ENCODE data around the gene PGBD2. TPM values are rescaled to one million over a fixed set of nuclear protein-coding genes. Genes with fewer than 3 reads are reported as not detected.
A peak's percentile ranks its signal among the peaks of the same experiment; 100 is the strongest.

PGBD2 gene
- total and polyA plus RNA-seq, 9 of the 15 experiments (the other 6 are each of a cell fraction or from before 2014, with no cell fraction given): 11.9 to 21.8 (median 14.7) TPM

GRCh38 chr1:248873993-248874533, 32.0 kb upstream of the PGBD2 start (continued):
- TF ChIP-seq, protein P1, sequence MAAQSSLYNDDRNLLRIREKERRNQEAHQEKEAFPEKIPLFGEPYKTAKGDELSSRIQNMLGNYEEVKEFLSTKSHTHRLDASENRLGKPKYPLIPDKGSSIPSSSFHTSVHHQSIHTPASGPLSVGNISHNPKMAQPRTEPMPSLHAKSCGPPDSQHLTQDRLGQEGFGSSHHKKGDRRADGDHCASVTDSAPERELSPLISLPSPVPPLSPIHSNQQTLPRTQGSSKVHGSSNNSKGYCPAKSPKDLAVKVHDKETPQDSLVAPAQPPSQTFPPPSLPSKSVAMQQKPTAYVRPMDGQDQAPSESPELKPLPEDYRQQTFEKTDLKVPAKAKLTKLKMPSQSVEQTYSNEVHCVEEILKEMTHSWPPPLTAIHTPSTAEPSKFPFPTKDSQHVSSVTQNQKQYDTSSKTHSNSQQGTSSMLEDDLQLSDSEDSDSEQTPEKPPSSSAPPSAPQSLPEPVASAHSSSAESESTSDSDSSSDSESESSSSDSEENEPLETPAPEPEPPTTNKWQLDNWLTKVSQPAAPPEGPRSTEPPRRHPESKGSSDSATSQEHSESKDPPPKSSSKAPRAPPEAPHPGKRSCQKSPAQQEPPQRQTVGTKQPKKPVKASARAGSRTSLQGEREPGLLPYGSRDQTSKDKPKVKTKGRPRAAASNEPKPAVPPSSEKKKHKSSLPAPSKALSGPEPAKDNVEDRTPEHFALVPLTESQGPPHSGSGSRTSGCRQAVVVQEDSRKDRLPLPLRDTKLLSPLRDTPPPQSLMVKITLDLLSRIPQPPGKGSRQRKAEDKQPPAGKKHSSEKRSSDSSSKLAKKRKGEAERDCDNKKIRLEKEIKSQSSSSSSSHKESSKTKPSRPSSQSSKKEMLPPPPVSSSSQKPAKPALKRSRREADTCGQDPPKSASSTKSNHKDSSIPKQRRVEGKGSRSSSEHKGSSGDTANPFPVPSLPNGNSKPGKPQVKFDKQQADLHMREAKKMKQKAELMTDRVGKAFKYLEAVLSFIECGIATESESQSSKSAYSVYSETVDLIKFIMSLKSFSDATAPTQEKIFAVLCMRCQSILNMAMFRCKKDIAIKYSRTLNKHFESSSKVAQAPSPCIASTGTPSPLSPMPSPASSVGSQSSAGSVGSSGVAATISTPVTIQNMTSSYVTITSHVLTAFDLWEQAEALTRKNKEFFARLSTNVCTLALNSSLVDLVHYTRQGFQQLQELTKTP (IDR thresholded peaks at IDR 0.05; ENCODE audit: low read depth in 1 of 2, partially characterized antibody in 2 of 2): peak in 1 of 2 experiments; percentile 70
- no peak for TF ChIP-seq MYBL2 (IDR thresholded peaks at IDR 0.05; ENCODE audit: low read depth)
- TF ChIP-seq MYBL2 (CRISPR knock-in tag; IDR thresholded peaks at IDR 0.05; ENCODE audit: borderline replicate concordance): no peak
- no peak for TF ChIP-seq ZNF57 (CRISPR knock-in tag; IDR thresholded peaks at IDR 0.05)
- TF ChIP-seq MBD2 (IDR thresholded peaks at IDR 0.05; ENCODE audit: borderline replicate concordance, low read depth): no peak
- no peak for TF ChIP-seq YBX1 (IDR thresholded peaks at IDR 0.05)
- no peak for TF ChIP-seq GTF2A2 (tag; IDR thresholded peaks at IDR 0.05)
- TF ChIP-seq CBFA2T2 (conservative IDR thresholded peaks at IDR 0.05): no peak; the same call in 1 of the 2 replicates
- no peak for TF ChIP-seq HDAC6 (IDR thresholded peaks at IDR 0.05; ENCODE audit: low read depth, low read length)
- no peak for TF ChIP-seq ZNF174 (CRISPR knock-in tag; IDR thresholded peaks at IDR 0.05)
- TF ChIP-seq ZNF436 (CRISPR knock-in tag; IDR thresholded peaks at IDR 0.05): no peak
- no peak for TF ChIP-seq ZNF165 (CRISPR knock-in tag; IDR thresholded peaks at IDR 0.05; ENCODE audit: borderline replicate concordance)
- peak; percentile 62 for TF ChIP-seq BDP1 (IDR thresholded peaks at IDR 0.05; ENCODE audit: insufficient read depth, insufficient read length)
- peak; percentile 72 for TF ChIP-seq TEAD4 (IDR thresholded peaks at IDR 0.05; ENCODE audit: low read length)
- no peak for TF ChIP-seq TEAD4 (CRISPR knock-in tag; IDR thresholded peaks at IDR 0.05; ENCODE audit: borderline replicate concordance)
- no peak for TF ChIP-seq KAT8 (IDR thresholded peaks at IDR 0.05; ENCODE audit: low read depth)
- no peak for TF ChIP-seq IFI16 (CRISPR knock-in tag; IDR thresholded peaks at IDR 0.05)
- TF ChIP-seq DMBX1 (CRISPR knock-in tag; IDR thresholded peaks at IDR 0.05; ENCODE audit: borderline replicate concordance): no peak
- TF ChIP-seq NR2C1 (IDR thresholded peaks at IDR 0.05): no peak
- TF ChIP-seq NR2C1 (tag; IDR thresholded peaks at IDR 0.05): no peak; the same call in 1 of the 2 replicates
- TF ChIP-seq RBM25 (IDR thresholded peaks at IDR 0.05; ENCODE audit: low read depth, low read length, severe bottlenecking): no peak
- TF ChIP-seq POLR2B (IDR thresholded peaks at IDR 0.05; ENCODE audit: low read depth, partially characterized antibody): no peak
- no peak; the same call in 1 of the 2 replicates for TF ChIP-seq STAT5A (IDR thresholded peaks at IDR 0.05; ENCODE audit: borderline replicate concordance, low read length)
- TF ChIP-seq POLR2H (tag; IDR thresholded peaks at IDR 0.05; ENCODE audit: low read depth): peak; percentile 100
- TF ChIP-seq NCOA1 (IDR thresholded peaks at IDR 0.05; ENCODE audit: low read depth): 0 out of 2 replicates have a peak, but pooled peaks have one; percentile 12
- no peak for TF ChIP-seq ZBTB26 (CRISPR knock-in tag; IDR thresholded peaks at IDR 0.05)
- no peak for TF ChIP-seq PURB (CRISPR knock-in tag; IDR thresholded peaks at IDR 0.05; ENCODE audit: low read depth)
